Measurements from ENCODE around the gene AHDC1.

The AHDC1 gene

DNA sequence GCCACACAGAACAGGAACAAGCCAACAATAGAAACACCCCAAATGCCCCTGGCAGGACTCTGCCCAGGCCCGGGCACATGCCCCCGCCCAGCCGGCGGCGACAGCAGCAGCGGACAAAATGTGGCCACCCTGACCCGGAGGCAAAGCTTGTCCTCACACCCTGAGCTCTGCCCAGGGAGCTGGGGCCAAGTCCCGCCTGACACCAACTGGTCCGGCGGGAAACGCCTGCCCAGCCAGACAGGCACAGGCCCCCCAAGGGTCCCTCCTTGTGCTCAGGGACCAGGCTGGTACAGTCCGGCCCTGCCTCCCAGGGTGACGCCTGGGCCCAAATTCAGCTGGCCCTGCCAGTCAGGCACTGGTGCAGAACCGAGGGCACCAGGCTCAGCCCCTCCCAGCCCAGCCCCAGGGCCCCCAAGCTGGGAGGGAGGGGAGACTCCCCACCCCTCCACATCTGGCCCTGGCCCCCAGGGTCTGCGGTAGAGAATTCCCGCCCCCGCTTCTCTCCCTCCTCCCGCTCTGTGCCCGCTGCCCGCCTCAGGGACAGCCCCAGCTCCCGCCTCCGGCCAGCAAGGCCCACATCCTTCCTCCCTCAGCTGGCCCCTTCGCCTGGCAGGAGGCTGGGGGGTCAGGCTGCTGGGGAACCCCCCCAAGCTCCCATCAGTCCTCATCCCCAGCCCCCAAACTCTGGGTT, 2.0 kb downstream of the AHDC1 start:
- peak; percentile 19 to 26 for ATAC-seq (replicated peaks)

DNA sequence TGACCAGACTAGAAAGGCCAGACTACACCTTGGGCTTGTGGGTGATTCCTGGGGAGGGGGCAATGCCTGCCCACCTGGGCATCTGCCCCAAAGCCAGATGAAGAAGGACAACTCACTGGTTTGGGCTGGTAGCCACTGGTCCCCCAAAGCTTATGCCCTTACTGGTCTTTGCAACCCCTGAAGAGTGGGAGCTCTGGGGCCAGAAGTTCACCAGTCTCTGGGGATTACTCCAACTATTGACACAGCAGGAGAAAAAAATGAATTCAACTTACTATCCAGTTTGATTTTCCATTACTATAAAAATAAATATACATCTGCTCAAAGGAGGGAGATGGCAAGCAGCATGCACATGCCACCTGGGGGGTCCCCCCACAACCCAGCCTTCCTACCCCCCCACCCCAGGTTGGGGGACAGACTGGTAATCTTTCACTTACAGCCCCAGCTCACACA, 2.6 kb downstream of the AHDC1 start:
- no peak overlapping the region for H3K27ac Mint-ChIP-seq

More for the DNA sequence above, 2.0 kb downstream of the AHDC1 start:
- peak overlapping the region; percentile 90 for H3K27ac Mint-ChIP-seq
- H3K36me3 Mint-ChIP-seq: peaks cover 0 to 2% of the 10 kb centered on the region in 2 donors
- DNase-seq: no peak
- peak overlapping the region; percentile 90 to 92 for H3K4me3 Mint-ChIP-seq
- H3K27me3 Mint-ChIP-seq: no peaks in the 10 kb centered on the region
- peaks cover 13 to 55% of the 10 kb centered on the region in 2 donors for H3K4me1 Mint-ChIP-seq
- H3K9me3 Mint-ChIP-seq: no peaks in the 10 kb centered on the region

GRCh38 chr1:27600498-27601175, 3.3 kb downstream of the AHDC1 start:
- Mint-ChIP-seq H3K9me3 (no peaks in the 10 kb centered on the region), H3K27me3 (no peaks in the 10 kb centered on the region), H3K4me3 (peak overlapping the region; percentile 0 to 48), H3K4me1 (peaks cover under 1 to 44% of the 10 kb centered on the region in 2 donors), H3K27ac (no peak overlapping the region), H3K36me3 (peaks cover 0 to 2% of the 10 kb centered on the region in 2 donors)
- DNase-seq (no peak), ATAC-seq (replicated peaks) (no peak)

More for the DNA sequence above, 2.6 kb downstream of the AHDC1 start:
- ATAC-seq (replicated peaks) (no peak), DNase-seq (no peak)
- peaks cover 0 to 2% of the 10 kb centered on the region in 2 donors for H3K36me3 Mint-ChIP-seq
- H3K27me3 Mint-ChIP-seq: no peaks in the 10 kb centered on the region
- H3K9me3 Mint-ChIP-seq: no peaks in the 10 kb centered on the region
- peaks cover 7 to 49% of the 10 kb centered on the region in 2 donors for H3K4me1 Mint-ChIP-seq
- H3K4me3 Mint-ChIP-seq: peak overlapping the region; percentile 90 to 92

DNA sequence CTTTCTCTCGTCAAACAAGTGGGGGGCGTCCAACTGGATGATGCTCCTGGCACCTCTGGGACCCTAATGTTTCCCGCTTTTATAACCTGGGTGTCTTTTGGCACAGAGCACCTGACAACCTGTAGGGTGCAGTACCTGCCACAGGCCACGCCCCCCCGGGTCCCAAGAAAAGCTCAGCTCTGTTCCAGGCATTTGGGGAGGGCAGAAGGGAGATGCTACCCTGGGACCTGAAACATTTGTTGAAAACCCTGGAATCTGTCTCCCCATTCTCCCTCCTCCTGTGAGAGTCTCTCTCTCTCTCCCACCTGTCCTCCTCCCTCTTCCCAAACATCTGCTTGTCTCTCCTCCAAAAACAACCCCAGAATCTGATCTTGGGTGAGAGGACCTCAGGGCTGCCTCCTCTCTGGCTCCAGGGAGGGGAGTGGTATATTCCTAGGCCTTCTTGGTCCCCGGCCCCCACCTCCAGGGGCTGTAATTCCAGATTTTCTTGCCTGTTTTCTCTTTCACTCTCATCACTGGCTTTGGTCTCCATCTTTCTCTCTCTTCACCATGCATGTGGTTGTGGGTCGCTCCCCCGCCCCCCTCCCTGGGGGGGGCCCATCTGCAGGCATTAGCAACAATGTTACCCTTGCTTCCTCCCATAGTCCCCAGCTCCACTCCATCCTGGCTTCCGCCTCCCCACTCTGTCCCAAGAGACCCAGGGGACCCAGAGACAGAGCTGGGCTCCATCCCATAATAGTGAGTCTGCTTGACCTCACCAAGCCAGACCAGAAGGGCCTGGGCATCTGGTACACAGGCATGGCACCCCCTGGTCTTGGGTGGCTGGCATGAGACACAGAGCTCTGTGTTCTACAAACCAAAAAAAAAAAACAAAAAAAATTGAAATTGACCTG, 4.1 kb downstream of the AHDC1 start:
- no peaks in the 10 kb centered on the region for H3K9me3 Mint-ChIP-seq
- ATAC-seq (replicated peaks) (no peak), DNase-seq (no peak)
- H3K36me3 Mint-ChIP-seq: peaks cover 0 to 2% of the 10 kb centered on the region in 2 donors
- peaks cover 0 to 41% of the 10 kb centered on the region in 2 donors for H3K4me1 Mint-ChIP-seq
- peak overlapping the region; percentile 33 for H3K27ac Mint-ChIP-seq
- H3K4me3 Mint-ChIP-seq: peak overlapping the region; percentile 48 to 67
- H3K27me3 Mint-ChIP-seq: no peaks in the 10 kb centered on the region

DNA sequence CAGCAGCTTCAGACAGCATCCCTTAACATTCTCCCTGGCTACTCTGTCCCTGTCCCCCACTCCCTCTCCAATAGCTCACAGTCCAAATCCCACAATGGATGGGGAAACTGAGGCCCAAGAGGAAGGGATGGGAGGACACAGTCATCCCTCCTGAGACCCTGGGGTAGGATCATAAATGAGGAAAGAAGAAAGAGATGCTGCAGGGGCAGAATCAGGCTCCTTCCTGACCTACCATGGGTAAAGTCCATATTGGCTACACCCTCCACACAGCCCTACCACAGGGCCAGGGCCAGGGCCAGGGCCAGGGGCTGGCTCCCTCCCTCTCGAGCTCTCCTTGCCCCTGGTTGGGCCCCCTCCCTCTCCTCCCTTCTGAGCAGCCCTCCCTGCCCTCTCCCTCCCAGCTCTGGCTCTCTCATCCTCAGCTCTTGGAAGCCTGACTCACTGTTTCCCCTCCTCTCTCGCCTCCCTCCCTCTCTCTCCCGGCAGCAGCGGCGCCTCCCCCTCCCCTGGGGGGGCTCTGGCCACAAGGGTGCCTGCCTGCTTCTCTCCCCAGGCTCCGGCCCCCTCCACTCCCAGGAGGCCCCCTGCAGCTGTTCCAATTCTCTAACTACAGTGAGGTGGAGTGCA, 4.9 kb downstream of the AHDC1 start:
- no peaks in the 10 kb centered on the region for H3K27me3 Mint-ChIP-seq
- no peak overlapping the region for H3K27ac Mint-ChIP-seq
- ATAC-seq (replicated peaks) (no peak), DNase-seq (no peak)
- peaks cover 0 to 2% of the 10 kb centered on the region in 2 donors for H3K36me3 Mint-ChIP-seq
- H3K9me3 Mint-ChIP-seq: no peaks in the 10 kb centered on the region
- H3K4me3 Mint-ChIP-seq: peak overlapping the region; percentile 4 to 18
- H3K4me1 Mint-ChIP-seq: peaks cover 0 to 41% of the 10 kb centered on the region in 2 donors

DNA sequence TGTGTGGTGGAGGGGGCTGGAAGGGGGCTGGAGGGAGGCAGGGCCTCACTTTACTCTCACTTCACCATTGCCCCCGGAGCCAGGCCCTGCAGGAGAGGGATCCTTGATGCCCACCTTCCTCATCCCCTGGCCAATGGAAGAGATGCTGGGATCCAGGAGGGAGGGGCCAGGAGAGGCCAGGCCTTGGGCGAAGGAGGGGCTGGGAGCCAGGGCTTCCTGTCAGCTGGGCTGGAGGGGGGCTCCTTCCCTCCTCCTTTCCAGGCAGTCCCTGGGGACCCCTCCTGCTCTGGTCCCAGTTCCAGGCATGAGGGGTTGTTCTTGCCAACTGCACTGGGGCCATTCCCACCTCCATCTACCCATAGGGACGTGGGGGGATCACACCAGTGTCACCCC, 5.7 kb downstream of the AHDC1 start:
- no peak for DNase-seq
- ATAC-seq (replicated peaks): no peak
- Mint-ChIP-seq H3K9me3 (no peaks in the 10 kb centered on the region), H3K27me3 (no peaks in the 10 kb centered on the region), H3K36me3 (peaks cover 0 to 2% of the 10 kb centered on the region in 2 donors), H3K27ac (no peak overlapping the region), H3K4me1 (peaks cover 0 to 41% of the 10 kb centered on the region in 2 donors), H3K4me3 (peak overlapping the region in 1 of 2 donors; percentile 20)

DNA sequence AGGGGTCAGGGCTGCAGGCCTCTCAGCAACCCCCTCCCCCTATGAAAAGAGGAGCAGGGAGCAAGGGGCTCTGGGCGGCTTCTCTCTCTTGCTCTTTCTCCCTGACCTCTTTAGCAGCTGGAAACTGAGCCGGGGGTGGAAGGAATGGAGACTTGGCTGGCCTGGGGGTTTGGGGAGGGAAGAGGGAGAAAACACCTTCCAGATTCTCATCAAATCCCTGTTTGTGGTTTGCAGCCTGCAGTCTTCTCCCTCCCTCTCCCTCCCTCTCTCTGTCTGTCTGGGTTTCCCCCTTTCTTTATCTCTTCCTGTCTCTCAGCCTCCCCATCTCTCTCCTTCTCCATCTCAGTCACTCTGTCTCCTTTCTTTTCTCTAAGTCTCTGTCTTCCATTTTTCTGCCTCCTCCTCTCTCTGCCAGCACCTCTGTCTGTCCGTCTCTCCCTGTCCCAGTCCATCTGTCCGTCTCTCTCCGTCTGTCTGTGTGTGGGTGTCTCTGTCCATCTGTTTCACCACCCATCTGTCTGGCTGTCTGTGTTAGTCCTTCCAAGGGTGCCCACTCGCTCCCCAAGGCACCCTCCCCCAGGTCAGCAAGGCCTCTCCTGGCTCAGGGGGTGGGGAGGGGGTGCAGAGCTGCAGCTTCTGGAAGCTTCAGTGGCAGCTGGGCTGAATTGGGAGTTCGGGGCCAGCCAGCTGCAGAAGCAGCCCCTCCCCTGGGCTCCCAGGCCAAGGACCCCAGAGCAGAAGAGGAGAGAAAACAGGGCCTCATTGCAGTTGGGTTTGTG, 6.2 kb downstream of the AHDC1 start:
- Mint-ChIP-seq H3K4me3 (peak overlapping the region; percentile 14 to 20), H3K27ac (peak overlapping the region; percentile 5)

GRCh38 chr1:27596986-27597385, 7.0 kb downstream of the AHDC1 start:
- H3K27ac Mint-ChIP-seq: no peak overlapping the region
- peak; percentile 60 to 64 for ATAC-seq (replicated peaks)
- H3K36me3 Mint-ChIP-seq: peaks cover 0 to 2% of the 10 kb centered on the region in 2 donors
- no peak for DNase-seq
- H3K4me1 Mint-ChIP-seq: peaks cover 0 to 39% of the 10 kb centered on the region in 2 donors
- no peaks in the 10 kb centered on the region for H3K27me3 Mint-ChIP-seq
- no peaks in the 10 kb centered on the region for H3K9me3 Mint-ChIP-seq
- no peak overlapping the region for H3K4me3 Mint-ChIP-seq

More for the DNA sequence above, 6.2 kb downstream of the AHDC1 start:
- Mint-ChIP-seq H3K4me1 (peaks cover 0 to 42% of the 10 kb centered on the region in 2 donors), H3K9me3 (no peaks in the 10 kb centered on the region), H3K36me3 (peaks cover 0 to 2% of the 10 kb centered on the region in 2 donors), H3K27me3 (no peaks in the 10 kb centered on the region)
- no peak for DNase-seq
- no peak for ATAC-seq (replicated peaks)

GRCh38 chr1:27596261-27596660, 7.7 kb downstream of the AHDC1 start:
- H3K4me1 Mint-ChIP-seq: peaks cover 0 to 35% of the 10 kb centered on the region in 2 donors
- H3K27me3 Mint-ChIP-seq: no peaks in the 10 kb centered on the region
- peaks cover 0 to 2% of the 10 kb centered on the region in 2 donors for H3K36me3 Mint-ChIP-seq
- no peak for DNase-seq
- no peaks in the 10 kb centered on the region for H3K9me3 Mint-ChIP-seq
- H3K4me3 Mint-ChIP-seq: no peak overlapping the region
- no peak for ATAC-seq (replicated peaks)
- H3K27ac Mint-ChIP-seq: no peak overlapping the region

DNA sequence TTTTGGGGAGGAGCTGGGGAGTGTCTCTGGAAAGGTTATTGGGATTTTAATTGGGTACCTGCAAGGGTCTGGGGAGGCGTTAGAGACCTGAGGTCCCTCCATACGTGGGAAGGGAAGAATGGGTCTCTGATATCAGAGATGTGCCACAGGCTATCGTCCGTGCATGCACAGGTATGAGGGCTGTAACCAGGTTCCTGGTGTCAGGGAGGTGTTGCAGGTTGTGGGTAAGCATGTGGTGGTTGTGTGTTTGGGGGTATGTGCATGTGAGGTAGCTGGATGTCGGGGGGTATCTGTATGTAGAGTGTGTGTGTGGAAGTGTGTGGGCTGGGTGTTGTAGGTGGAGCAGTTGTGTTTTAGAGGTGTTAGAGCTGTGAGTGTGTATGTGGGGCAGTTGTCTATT, 8.3 kb downstream of the AHDC1 start:
- ATAC-seq (replicated peaks) (no peak), DNase-seq (no peak)
- H3K27ac Mint-ChIP-seq: no peak overlapping the region
- H3K36me3 Mint-ChIP-seq: peaks cover 0 to under 1% of the 10 kb centered on the region in 2 donors
- H3K4me3 Mint-ChIP-seq: no peak overlapping the region
- H3K4me1 Mint-ChIP-seq: peaks cover 0 to 30% of the 10 kb centered on the region in 2 donors
- no peaks in the 10 kb centered on the region for H3K9me3 Mint-ChIP-seq
- no peaks in the 10 kb centered on the region for H3K27me3 Mint-ChIP-seq

DNA sequence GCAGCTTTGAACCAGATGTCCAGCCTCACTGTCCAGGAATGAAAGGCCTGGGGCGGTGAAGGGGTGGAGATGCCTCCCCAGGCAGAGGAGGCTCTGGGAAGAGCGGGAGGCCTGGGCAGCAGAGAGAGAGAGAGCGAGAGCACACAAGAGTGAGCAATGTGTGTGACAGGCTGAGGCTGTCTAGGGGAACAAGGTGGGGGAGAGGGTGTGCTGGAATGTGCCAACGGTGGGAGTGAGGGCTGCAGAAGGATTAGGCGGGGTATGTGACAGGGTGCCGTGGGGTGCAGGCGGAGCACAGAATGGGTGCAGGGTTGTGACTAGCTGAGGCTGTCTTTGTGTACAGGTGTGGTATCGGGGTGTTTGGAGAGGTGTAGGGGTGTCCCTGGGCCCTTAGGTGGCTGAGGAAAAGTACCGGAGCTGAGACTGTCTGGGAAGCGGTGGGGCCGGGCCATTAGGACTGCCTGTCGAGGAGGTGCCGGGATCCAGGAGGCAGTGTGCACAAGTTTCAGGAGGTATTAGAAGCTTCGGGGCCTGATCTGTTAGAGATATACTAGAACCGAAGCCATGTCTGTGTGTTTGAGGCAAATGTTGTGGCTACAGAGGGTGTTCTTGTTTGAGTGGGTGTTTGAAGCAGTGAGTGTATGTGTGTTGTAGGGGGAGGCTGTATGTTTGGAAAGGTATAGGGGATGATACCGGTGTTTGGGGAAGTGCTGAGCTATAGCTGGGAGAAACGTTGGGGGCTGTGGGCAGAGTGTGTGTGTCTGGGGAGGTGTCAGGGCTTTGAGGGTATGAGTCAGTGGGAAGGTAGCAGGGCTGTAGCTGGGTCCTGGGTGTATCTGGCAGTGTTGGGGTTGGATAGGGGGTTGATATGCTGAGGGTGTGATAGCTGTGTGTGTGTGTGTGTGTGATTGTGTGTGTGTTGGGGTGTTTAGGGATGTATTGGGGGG, 9.1 kb downstream of the AHDC1 start:
- Mint-ChIP-seq H3K9me3 (no peaks in the 10 kb centered on the region), H3K36me3 (no peaks in the 10 kb centered on the region), H3K4me1 (peaks cover 0 to 22% of the 10 kb centered on the region in 2 donors), H3K27ac (no peak overlapping the region), H3K4me3 (no peak overlapping the region), H3K27me3 (no peaks in the 10 kb centered on the region)
- ATAC-seq (replicated peaks) (peak; percentile 16 to 38), DNase-seq (no peak)
